ENCODE data around the gene MINK1. TPM values are rescaled to one million over a fixed set of nuclear protein-coding genes. Genes with fewer than 3 reads are reported as not detected.

Gene MINK1
- total and polyA plus RNA-seq, 2 of the 13 experiments (the other 11 are each of a cell fraction or from before 2014, with no cell fraction given): 17.2 to 63.9 TPM

- 0 out of 2 replicates have a peak, but pooled peaks have one; percentile 1 for TF ChIP-seq ARNTL (CRISPR knock-in tag; IDR thresholded peaks at IDR 0.05)
- TF ChIP-seq PAXIP1 (CRISPR knock-in tag; conservative IDR thresholded peaks at IDR 0.05): peak; percentile 38; the same call in 1 of the 2 replicates
- 0 out of 2 replicates have a peak, but pooled peaks have one; percentile 51 for TF ChIP-seq STAT6 (CRISPR knock-in tag; IDR thresholded peaks at IDR 0.05; ENCODE audit: borderline replicate concordance)
- peak; percentile 6; the same call in 1 of the 2 replicates for TF ChIP-seq MED1 (CRISPR knock-in tag; IDR thresholded peaks at IDR 0.05)
- no peak for TF ChIP-seq GABPA (IDR thresholded peaks at IDR 0.05; ENCODE audit: low read depth, low read length)
- 0 out of 2 replicates have a peak, but pooled peaks have one; percentile 32 for TF ChIP-seq GABPA (CRISPR knock-in tag; IDR thresholded peaks at IDR 0.05; ENCODE audit: low read depth)
- TF ChIP-seq REL (CRISPR knock-in tag; conservative IDR thresholded peaks at IDR 0.05): no peak
- TF ChIP-seq PRDM4 (CRISPR knock-in tag; IDR thresholded peaks at IDR 0.05; ENCODE audit: borderline replicate concordance): no peak
- peak; percentile 54 for TF ChIP-seq ZMYM3 (CRISPR knock-in tag; IDR thresholded peaks at IDR 0.05)
- TF ChIP-seq NR2F6 (IDR thresholded peaks at IDR 0.05): peak; percentile 4; the same call in 1 of the 2 replicates
- no peak for TF ChIP-seq NR2F6 (CRISPR knock-in tag; IDR thresholded peaks at IDR 0.05)
- TF ChIP-seq HOMEZ (CRISPR knock-in tag; IDR thresholded peaks at IDR 0.05; ENCODE audit: low read depth): 0 out of 2 replicates have a peak, but pooled peaks have one; percentile 4
- 0 out of 2 replicates have a peak, but pooled peaks have one; percentile 1 for TF ChIP-seq ZNF468 (CRISPR knock-in tag; IDR thresholded peaks at IDR 0.05)
- no peak for TF ChIP-seq RFXANK (CRISPR knock-in tag; IDR thresholded peaks at IDR 0.05)
- no peak for TF ChIP-seq MEIS2 (CRISPR knock-in tag; IDR thresholded peaks at IDR 0.05)
- peak; percentile 93 for TF ChIP-seq CHD4 (IDR thresholded peaks at IDR 0.05; ENCODE audit: borderline replicate concordance, low read length)
- TF ChIP-seq ZMYM2 (CRISPR knock-in tag; IDR thresholded peaks at IDR 0.05): peak; percentile 80
- 0 out of 2 replicates have a peak, but pooled peaks have one; percentile 27 for TF ChIP-seq EHMT2 (IDR thresholded peaks at IDR 0.05; ENCODE audit: borderline replicate concordance, low read depth, low read length)
- no peak for TF ChIP-seq REPIN1 (CRISPR knock-in tag; IDR thresholded peaks at IDR 0.05; ENCODE audit: borderline replicate concordance, low read depth)
- TF ChIP-seq HNRNPL (IDR thresholded peaks at IDR 0.05; ENCODE audit: low read depth, low read length): no peak
- TF ChIP-seq KLF9 (CRISPR knock-in tag; IDR thresholded peaks at IDR 0.05; ENCODE audit: low read depth): no peak
Observed at GRCh38 chr17:4788159-4788806, 44.9 kb upstream of the MINK1 start (continued).
